ENCODE results near the gene TM9SF4.

Gene TM9SF4

DNA sequence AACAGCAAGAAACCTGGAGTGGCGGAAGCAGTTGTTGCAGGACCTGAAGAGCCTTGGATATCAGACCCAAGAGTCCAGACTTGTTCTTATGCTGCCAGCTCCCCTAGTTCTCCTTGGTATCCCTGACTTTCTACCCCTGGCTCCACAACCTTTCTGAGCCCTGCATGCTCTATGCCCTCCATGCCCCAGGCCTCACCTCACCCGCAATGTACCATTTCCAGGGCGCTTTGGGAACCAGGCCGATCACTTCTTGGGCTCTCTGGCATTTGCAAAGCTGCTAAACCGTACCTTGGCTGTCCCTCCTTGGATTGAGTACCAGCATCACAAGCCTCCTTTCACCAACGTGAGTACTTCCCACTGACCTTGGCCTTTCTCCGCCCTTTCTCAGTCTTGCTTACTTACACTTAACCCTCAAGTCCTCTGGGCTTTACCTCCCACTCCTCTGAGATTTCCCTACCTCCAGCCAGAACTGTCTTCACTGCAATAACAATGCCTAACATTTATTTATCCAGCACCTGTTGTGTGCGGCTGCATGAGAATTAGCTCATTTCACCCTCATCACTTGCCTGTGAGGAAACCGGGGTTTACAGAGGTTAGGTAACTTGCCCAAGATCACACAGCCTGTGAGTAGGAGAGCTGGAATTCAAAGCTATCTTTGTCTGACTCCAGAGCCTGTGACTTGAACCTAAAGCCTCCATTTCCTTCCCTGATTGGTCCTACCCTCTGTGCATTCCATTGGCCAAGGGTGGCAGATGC lies 100.5 kb downstream of the TM9SF4 start:
- DNase-seq (ENCODE audit: low spot score), result no peak

GRCh38 chr20:32213870-32214269 lies 104.4 kb downstream of the TM9SF4 start:
- DNase-seq (ENCODE audit: low spot score), result no peak

- no peak for DNase-seq (ENCODE audit: low spot score)
Measured at GRCh38 chr20:32215147-32215546, 105.6 kb downstream of the TM9SF4 start.

GRCh38 chr20:32215729-32216128 lies 106.2 kb downstream of the TM9SF4 start:
- no peak for DNase-seq (ENCODE audit: low spot score)

GRCh38 chr20:32216179-32217142 lies 106.9 kb downstream of the TM9SF4 start:
- no peak for DNase-seq (ENCODE audit: low spot score)

Measured in hepatic stellate cell (primary cell).